Measurements from ENCODE around the gene MEF2B.

GRCh38 chr19:19147344-19147743, 22.7 kb downstream of the MEF2B start:
- TF ChIP-seq CTCF (IDR thresholded peaks at IDR 0.05) (no peak), POLR2A (IDR thresholded peaks at IDR 0.05) (no peak)

Measured in Peyer's patch (tissue), 4 donors.